NCI-H2227 (cell line): Measurements from ENCODE around the gene ADH1A.
"Not testable (repeated sequence)": the region's sequence is repeated elsewhere in the genome, so short reads cannot be mapped to it uniquely, and the experiment has no call there.

Source experiments
- DNase-seq: peaks from one replicate; lab custom pipeline; 2025; ENCODE audit not compliant: unreplicated experiment; lab: John Stamatoyannopoulos, UW

Gene ADH1A

GRCh38 chr4:99290848-99291786, at the start of gene ADH1A:
Gene ADH1A, minus strand, starts transcription at chr4:99290985. Its CDS starts 71 bp downstream, at chr4:99290914.
- no peak for DNase-seq

- DNase-seq = no peak
Observed at GRCh38 chr4:99339172-99339571, 48.4 kb upstream of the ADH1A start.

- no peak for DNase-seq
Observed at GRCh38 chr4:99336553-99336952, 45.8 kb upstream of the ADH1A start.

GRCh38 chr4:99334880-99335279, 44.1 kb upstream of the ADH1A start:
- no peak for DNase-seq

- no peak for DNase-seq
Observed at GRCh38 chr4:99330648-99331047, 39.9 kb upstream of the ADH1A start.

GRCh38 chr4:99329876-99330275, 39.1 kb upstream of the ADH1A start:
- no peak for DNase-seq

- no peak for DNase-seq
Observed at GRCh38 chr4:99324979-99325378, 34.2 kb upstream of the ADH1A start.

GRCh38 chr4:99324361-99324760, 33.6 kb upstream of the ADH1A start:
- DNase-seq = no peak

- DNase-seq = no peak
Observed at GRCh38 chr4:99323756-99324155, 33.0 kb upstream of the ADH1A start.

GRCh38 chr4:99321241-99322191, 30.7 kb upstream of the ADH1A start, which contains the start of gene ADH1B:
Gene ADH1B, minus strand, starts transcription at chr4:99321401. Its CDS starts 70 bp downstream, at chr4:99321331.
- no peak for DNase-seq

GRCh38 chr4:99317811-99318210, 27.0 kb upstream of the ADH1A start:
- not testable (repeated sequence) for DNase-seq

- no peak for DNase-seq
Observed at GRCh38 chr4:99317354-99317753, 26.6 kb upstream of the ADH1A start.

GRCh38 chr4:99315839-99316238, 25.1 kb upstream of the ADH1A start:
- DNase-seq = no peak

- DNase-seq = no peak
Observed at GRCh38 chr4:99314211-99314610, 23.4 kb upstream of the ADH1A start.

- DNase-seq = no peak
Observed at GRCh38 chr4:99310389-99310788, 19.6 kb upstream of the ADH1A start.

GRCh38 chr4:99305638-99306400, 15.0 kb upstream of the ADH1A start:
- DNase-seq = no peak

GRCh38 chr4:99301376-99302164, 10.8 kb upstream of the ADH1A start:
- no peak for DNase-seq

- DNase-seq = no peak
Observed at GRCh38 chr4:99300934-99301333, 10.1 kb upstream of the ADH1A start.

- DNase-seq = no peak
Observed at GRCh38 chr4:99293357-99293756, 2.6 kb upstream of the ADH1A start.

GRCh38 chr4:99285387-99285786, 5.4 kb downstream of the ADH1A start:
- no peak for DNase-seq
